ENCODE results near the gene GABARAPL1.
"Not testable (repeated sequence)": the region's sequence is repeated elsewhere in the genome, so short reads cannot be mapped to it uniquely, and the experiment has no call there.

GABARAPL1 gene

DNA sequence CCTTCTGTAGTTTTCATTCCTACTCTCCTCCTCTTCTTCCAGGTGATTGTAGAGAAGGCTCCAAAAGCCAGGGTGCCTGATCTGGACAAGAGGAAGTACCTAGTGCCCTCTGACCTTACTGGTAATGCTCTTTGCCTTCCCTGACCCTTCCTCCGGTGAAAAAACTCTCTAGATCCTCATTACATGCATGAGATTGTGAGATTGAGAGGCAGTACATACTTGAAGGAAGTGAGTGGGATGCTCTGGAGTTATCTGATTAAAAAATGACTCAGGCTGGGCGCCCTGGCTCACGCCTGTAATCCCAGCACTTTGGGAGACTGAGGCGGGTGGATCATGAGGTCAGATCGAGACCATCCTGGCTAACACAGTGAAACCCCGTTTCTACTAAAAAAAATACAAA, 5.3 kb downstream of the GABARAPL1 start:
- Histone ChIP-seq H3K27me3 (peaks cover 0 to 7% (median 0%) of the 10 kb centered on the region in 11 experiments; a peak in 2 of 22 replicates), H3K27ac (no peak overlapping the region), H3K9me3 (replicated peaks in 1 of 11) (no peaks in the 10 kb centered on the region), H3K9ac (no peak overlapping the region), H3K4me1 (peaks cover 8 to 20% (median 15%) of the 10 kb centered on the region in 10 experiments; a peak in 18 of 20 replicates), H3K4me2 (no peak overlapping the region), H3K4me3 (no peak overlapping the region), H3K36me3 (peaks cover 27 to 59% (median 41%) of the 10 kb centered on the region in 11 experiments; a peak in 21 of 22 replicates), H4K20me1 (peaks cover 0 to 30% (median 0%) of the 10 kb centered on the region in 11 experiments; a peak in 4 of 22 replicates)
- no peak for TF ChIP-seq Cebpa-rat (IDR thresholded peaks at IDR 0.05)

DNA sequence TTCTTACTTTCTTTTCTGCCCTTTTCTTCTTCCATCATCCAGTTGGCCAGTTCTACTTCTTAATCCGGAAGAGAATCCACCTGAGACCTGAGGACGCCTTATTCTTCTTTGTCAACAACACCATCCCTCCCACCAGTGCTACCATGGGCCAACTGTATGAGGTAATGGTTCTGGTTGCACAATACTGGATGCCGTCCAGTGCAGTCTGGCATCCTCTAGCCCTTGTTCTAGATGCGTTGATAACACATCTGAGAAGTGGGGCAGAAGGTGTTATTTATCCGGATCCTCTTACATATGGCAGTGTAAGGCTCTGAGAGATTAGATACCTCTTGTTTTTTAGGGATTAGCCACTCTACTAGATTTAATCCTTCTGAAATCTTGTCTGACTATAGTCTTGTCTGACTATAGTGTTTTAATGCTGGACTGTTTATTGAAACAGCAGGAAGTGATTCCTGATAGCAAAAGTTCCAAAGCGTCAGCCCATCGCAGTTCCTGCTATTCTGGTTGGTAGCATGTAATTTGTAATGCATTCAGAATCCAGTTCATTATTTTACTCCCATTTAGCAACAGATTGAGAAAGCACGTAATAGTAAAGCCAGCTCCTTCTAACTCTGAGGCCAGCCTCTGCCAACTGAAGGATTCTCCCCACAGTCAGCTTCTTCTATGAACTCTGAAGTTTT, 7.9 kb downstream of the GABARAPL1 start:
- H3K9me3 ChIP-seq (replicated peaks in 1 of 11) = peaks cover 0 to 6% (median 0%) of the 10 kb centered on the region in 11 experiments; a peak in 3 of 22 replicates
- TF ChIP-seq Cebpa-rat (IDR thresholded peaks at IDR 0.05) = no peak
- H3K4me3 ChIP-seq = no peak overlapping the region
- H3K4me2 ChIP-seq = no peak overlapping the region
- H3K9ac ChIP-seq = no peak overlapping the region
- peaks cover 0 to under 1% (median 0%) of the 10 kb centered on the region in 10 experiments; a peak in 2 of 20 replicates for H3K4me1 ChIP-seq
- H3K36me3 ChIP-seq = peaks cover 31 to 78% (median 52%) of the 10 kb centered on the region in 11 experiments; a peak in 21 of 22 replicates
- no peak overlapping the region for H3K27ac ChIP-seq
- no peaks in the 10 kb centered on the region for H3K27me3 ChIP-seq
- peaks cover 0 to 13% (median 0%) of the 10 kb centered on the region in 11 experiments; a peak in 2 of 22 replicates for H4K20me1 ChIP-seq

DNA sequence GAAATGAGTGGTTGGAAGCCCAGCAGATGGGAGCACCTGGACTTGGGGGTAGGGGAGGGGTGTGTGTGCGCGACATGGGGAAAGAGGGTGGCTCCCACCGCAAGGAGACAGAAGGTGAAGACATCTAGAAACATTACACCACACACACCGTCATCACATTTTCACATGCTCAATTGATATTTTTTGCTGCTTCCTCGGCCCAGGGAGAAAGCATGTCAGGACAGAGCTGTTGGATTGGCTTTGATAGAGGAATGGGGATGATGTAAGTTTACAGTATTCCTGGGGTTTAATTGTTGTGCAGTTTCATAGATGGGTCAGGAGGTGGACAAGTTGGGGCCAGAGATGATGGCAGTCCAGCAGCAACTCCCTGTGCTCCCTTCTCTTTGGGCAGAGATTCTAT, 9.2 kb downstream of the GABARAPL1 start:
- no peaks in the 10 kb centered on the region for H3K27me3 ChIP-seq
- no peak for TF ChIP-seq Cebpa-rat (IDR thresholded peaks at IDR 0.05)
- H3K9ac ChIP-seq = no peak overlapping the region
- H3K4me1 ChIP-seq = 0 out of 20 replicates have a peak, but pooled peaks cover 0 to 2% (median 0%) of the 10 kb centered on the region in 10 experiments
- no peak overlapping the region for H3K27ac ChIP-seq
- H3K9me3 ChIP-seq (replicated peaks in 1 of 11) = peaks cover 0 to 8% (median 0%) of the 10 kb centered on the region in 11 experiments; a peak in 3 of 22 replicates
- H3K36me3 ChIP-seq = peaks cover 31 to 78% (median 52%) of the 10 kb centered on the region in 11 experiments; a peak in 21 of 22 replicates
- H4K20me1 ChIP-seq = peaks cover 0 to 7% (median 0%) of the 10 kb centered on the region in 11 experiments; a peak in 2 of 22 replicates
- no peak overlapping the region for H3K4me3 ChIP-seq
- H3K4me2 ChIP-seq = no peak overlapping the region

DNA sequence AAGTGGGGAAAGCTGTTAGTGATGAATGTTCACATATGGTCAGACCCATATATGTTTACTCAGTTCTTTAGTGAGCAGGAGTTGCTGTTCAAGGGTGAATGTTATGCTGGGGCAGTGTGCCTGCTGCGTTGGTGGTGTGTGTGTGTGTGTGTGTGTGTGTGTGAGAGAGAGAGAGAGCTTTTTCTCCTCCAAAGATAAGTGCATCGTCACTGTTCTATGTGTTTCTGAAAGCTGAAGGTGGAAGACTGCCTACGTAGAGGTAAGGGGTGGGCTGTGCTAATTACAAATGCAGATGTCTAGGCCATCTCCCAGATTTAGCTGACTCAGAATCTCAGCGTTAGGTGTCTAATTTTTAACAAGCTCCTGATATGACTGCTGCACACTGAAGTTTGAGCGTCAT, 10.5 kb downstream of the GABARAPL1 start:
- Histone ChIP-seq H3K27me3 (no peaks in the 10 kb centered on the region), H3K9ac (no peak overlapping the region), H4K20me1 (peaks cover 0 to 5% (median 0%) of the 10 kb centered on the region in 11 experiments; a peak in 1 of 22 replicates), H3K4me3 (no peak overlapping the region), H3K4me2 (no peak overlapping the region), H3K36me3 (peaks cover 31 to 67% (median 49%) of the 10 kb centered on the region in 11 experiments; a peak in 21 of 22 replicates), H3K9me3 (replicated peaks in 1 of 11) (peaks cover 0 to 8% (median 0%) of the 10 kb centered on the region in 11 experiments; a peak in 3 of 22 replicates), H3K4me1 (peaks cover 0 to 12% (median 6%) of the 10 kb centered on the region in 10 experiments; a peak in 7 of 20 replicates), H3K27ac (no peak overlapping the region)
- no peak for TF ChIP-seq Cebpa-rat (IDR thresholded peaks at IDR 0.05)

DNA sequence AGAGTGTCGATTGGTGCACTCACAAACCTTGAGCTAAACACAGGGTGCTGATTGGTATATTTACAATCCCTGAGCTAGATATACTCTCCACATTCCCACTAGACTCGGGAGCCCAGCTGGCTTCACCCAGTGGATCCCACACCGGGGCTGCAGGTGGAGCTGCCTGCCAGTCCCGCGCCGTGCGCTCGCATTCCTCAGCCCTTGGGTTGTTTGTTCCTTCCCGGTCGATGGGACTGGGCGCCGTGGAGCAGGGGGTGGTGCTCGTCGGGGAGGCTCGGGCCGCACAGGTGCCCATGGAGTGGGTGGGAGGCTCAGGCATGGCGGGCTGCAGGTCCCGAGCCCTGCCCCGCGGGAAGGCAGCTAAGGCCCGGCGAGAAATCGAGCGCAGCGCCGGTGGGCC, 12.7 kb downstream of the GABARAPL1 start:
- peaks cover 24 to 45% (median 33%) of the 10 kb centered on the region in 11 experiments; a peak in 21 of 22 replicates for H3K36me3 ChIP-seq
- not testable (repeated sequence) for H4K20me1 ChIP-seq; H3K4me2 ChIP-seq; H3K9ac ChIP-seq; H3K27me3 ChIP-seq; H3K4me3 ChIP-seq; H3K27ac ChIP-seq; H3K9me3 ChIP-seq (replicated peaks in 1 of 11)
- H3K4me1 ChIP-seq = peaks cover 0 to 12% (median 6%) of the 10 kb centered on the region in 10 experiments; a peak in 7 of 20 replicates

DNA sequence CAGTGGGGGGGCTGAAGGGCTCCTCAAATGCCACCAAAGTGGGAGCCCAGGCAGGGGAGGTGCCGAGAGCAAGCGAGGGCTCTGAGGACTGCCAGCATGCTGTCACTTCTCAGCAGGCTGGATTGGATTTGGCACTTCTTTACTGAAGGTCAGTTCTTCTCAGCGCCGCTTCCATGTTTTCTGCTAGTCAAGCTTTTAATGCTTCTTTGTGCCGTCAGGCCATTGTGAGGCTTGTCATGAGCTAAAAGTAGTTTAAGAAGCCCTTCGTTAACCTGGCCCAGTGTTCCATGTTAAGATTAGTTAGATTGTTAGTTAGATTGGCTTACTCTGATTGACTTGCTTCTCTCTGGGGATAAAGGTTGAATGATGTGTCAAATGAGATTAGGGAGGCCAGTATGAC, 13.4 kb downstream of the GABARAPL1 start:
- Histone ChIP-seq H3K9ac (no peak overlapping the region), H3K36me3 (peaks cover 18 to 38% (median 26%) of the 10 kb centered on the region in 11 experiments; a peak in 20 of 22 replicates), H3K27me3 (no peaks in the 10 kb centered on the region), H3K27ac (no peak overlapping the region), H3K9me3 (replicated peaks in 1 of 11) (peaks cover 0 to 10% (median 0%) of the 10 kb centered on the region in 11 experiments; a peak in 7 of 22 replicates), H3K4me1 (peaks cover 0 to 12% (median 6%) of the 10 kb centered on the region in 10 experiments; a peak in 7 of 20 replicates), H3K4me3 (no peak overlapping the region), H3K4me2 (no peak overlapping the region), H4K20me1 (no peaks in the 10 kb centered on the region)
- no peak for TF ChIP-seq Cebpa-rat (IDR thresholded peaks at IDR 0.05)

DNA sequence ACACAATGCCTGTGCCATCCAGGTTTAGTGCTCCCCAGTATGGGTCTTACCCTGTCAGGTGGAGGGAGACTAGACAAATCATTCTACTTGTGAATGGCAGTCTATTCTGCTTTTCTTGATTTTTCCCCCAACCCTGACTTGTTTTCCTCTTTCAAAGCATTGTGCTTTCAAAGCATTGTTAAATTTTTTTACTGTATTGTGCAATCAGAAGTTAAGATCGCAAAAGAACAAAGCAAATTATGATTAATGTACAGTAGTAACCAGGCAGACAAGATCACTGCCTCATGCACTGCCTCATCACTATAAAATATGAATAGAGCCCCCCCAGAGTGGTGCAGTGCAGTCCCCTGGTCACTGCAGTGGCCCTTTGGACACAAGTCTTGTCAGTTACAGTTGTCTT, 14.1 kb downstream of the GABARAPL1 start:
- Histone ChIP-seq H4K20me1 (no peaks in the 10 kb centered on the region), H3K9ac (no peak overlapping the region), H3K27me3 (no peaks in the 10 kb centered on the region), H3K27ac (no peak overlapping the region), H3K9me3 (replicated peaks in 1 of 11) (peaks cover 0 to 16% (median 5%) of the 10 kb centered on the region in 11 experiments; a peak in 11 of 22 replicates), H3K36me3 (peaks cover 12 to 32% (median 19%) of the 10 kb centered on the region in 11 experiments; a peak in 17 of 22 replicates), H3K4me2 (no peak overlapping the region; a peak in 1 of 22 replicates), H3K4me3 (no peak overlapping the region), H3K4me1 (peaks cover 0 to 12% (median 6%) of the 10 kb centered on the region in 10 experiments; a peak in 7 of 20 replicates)
- TF ChIP-seq Cebpa-rat (IDR thresholded peaks at IDR 0.05) = peak in 5 of 11 experiments; percentile 13 to 63 (median 43); a peak in 4 of 22 replicates

DNA sequence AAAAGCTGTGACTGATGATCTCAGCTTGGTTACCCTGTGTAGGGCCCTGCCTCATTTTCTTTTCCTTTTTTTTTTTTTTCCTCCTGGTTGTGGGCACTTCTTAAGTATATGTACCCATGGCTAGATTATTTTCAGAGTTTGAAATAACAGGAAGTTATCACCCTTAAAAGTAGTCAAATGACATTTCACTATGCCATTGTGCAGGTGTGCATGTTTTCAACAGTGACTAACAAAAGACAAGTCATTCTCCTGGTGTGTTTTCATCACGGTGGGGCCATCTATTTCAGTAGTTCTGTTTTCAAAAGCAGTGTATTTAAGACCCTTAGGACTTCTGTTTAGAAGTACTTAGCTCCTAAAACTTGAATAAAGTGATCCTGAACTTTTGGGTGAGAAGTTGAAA, 15.0 kb downstream of the GABARAPL1 start:
- Histone ChIP-seq H3K4me2 (peak overlapping the region in 5 of 11 experiments; percentile 1 to 26 (median 12); a peak in 5 of 22 replicates), H3K27me3 (no peaks in the 10 kb centered on the region), H3K9me3 (replicated peaks in 1 of 11) (peaks cover 1 to 24% (median 9%) of the 10 kb centered on the region in 11 experiments; a peak in 17 of 22 replicates)

DNA sequence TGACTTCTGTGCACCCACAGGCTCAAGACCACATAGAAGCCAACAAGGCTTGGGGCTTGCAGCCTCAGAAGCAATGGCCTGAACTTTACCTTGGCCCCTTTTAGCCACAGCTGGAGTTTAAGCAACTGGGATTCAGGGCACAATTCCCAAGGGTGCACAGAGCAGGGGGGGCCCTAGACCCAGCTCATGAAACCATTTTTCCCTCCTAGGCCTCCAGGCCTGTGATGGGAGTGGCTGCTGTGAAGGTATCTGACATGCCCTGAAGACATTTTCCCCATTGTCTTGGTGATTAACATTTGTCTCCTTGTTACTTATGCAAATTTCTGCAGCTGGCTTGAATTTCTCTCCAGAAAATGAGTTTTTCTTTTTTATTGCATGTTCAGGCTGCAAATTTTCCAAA, 21.9 kb downstream of the GABARAPL1 start:
- Histone ChIP-seq H3K4me1 (peaks cover 0 to 10% (median 6%) of the 10 kb centered on the region in 10 experiments; a peak in 14 of 20 replicates), H3K9me3 (replicated peaks in 1 of 11) (peaks cover 38 to 56% (median 45%) of the 10 kb centered on the region in 11 experiments), H3K9ac (no peak overlapping the region), H3K4me3 (no peak overlapping the region; a peak in 2 of 20 replicates), H3K4me2 (no peak overlapping the region), H3K27ac (no peak overlapping the region), H3K36me3 (peaks cover 0 to 18% (median 0%) of the 10 kb centered on the region in 11 experiments; a peak in 7 of 22 replicates), H4K20me1 (no peaks in the 10 kb centered on the region), H3K27me3 (no peaks in the 10 kb centered on the region)
- no peak for TF ChIP-seq Cebpa-rat (IDR thresholded peaks at IDR 0.05)

More for the DNA sequence above, 15.0 kb downstream of the GABARAPL1 start:
- Histone ChIP-seq H3K9ac (no peak overlapping the region), H3K36me3 (peaks cover 4 to 23% (median 10%) of the 10 kb centered on the region in 11 experiments; a peak in 15 of 22 replicates), H3K27ac (no peak overlapping the region), H3K4me3 (no peak overlapping the region), H3K4me1 (peaks cover 0 to 12% (median 6%) of the 10 kb centered on the region in 10 experiments; a peak in 7 of 20 replicates), H4K20me1 (no peaks in the 10 kb centered on the region)
- no peak for TF ChIP-seq Cebpa-rat (IDR thresholded peaks at IDR 0.05)

Data from BLaER1 treated with 17β-estradiol and CSF1 and Interleukin-3, amounts not matched to agents 10 nM and 100 nM (cell line).